Femur (tissue), 1 donor: ENCODE results near the gene FUT4.
A peak's percentile ranks its signal among the peaks of the same experiment; 100 is the strongest.
"Not testable (repeated sequence)": the region's sequence is repeated elsewhere in the genome, so short reads cannot be mapped to it uniquely, and the experiment has no call there.

Experiments used
- DNase-seq: peaks from one replicate; pipeline ENCODE4 v3.0.0-alpha.2; 2017

The FUT4 gene, protein sequence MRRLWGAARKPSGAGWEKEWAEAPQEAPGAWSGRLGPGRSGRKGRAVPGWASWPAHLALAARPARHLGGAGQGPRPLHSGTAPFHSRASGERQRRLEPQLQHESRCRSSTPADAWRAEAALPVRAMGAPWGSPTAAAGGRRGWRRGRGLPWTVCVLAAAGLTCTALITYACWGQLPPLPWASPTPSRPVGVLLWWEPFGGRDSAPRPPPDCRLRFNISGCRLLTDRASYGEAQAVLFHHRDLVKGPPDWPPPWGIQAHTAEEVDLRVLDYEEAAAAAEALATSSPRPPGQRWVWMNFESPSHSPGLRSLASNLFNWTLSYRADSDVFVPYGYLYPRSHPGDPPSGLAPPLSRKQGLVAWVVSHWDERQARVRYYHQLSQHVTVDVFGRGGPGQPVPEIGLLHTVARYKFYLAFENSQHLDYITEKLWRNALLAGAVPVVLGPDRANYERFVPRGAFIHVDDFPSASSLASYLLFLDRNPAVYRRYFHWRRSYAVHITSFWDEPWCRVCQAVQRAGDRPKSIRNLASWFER

DNA sequence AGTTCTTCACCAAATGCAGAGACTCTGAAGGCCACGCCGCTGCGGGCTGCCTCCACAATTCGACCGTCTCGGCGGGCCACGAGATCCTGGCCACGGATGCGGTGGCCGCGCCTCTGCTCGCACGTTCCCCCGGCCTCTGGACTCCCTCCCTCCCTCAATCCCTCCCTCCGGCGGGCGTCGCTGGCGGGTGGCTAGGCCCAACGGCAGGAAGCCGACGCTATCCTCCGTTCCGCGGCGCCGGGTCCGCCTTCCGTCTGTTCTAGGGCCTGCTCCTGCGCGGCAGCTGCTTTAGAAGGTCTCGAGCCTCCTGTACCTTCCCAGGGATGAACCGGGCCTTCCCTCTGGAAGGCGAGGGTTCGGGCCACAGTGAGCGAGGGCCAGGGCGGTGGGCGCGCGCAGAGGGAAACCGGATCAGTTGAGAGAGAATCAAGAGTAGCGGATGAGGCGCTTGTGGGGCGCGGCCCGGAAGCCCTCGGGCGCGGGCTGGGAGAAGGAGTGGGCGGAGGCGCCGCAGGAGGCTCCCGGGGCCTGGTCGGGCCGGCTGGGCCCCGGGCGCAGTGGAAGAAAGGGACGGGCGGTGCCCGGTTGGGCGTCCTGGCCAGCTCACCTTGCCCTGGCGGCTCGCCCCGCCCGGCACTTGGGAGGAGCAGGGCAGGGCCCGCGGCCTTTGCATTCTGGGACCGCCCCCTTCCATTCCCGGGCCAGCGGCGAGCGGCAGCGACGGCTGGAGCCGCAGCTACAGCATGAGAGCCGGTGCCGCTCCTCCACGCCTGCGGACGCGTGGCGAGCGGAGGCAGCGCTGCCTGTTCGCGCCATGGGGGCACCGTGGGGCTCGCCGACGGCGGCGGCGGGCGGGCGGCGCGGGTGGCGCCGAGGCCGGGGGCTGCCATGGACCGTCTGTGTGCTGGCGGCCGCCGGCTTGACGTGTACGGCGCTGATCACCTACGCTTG, at the start of gene FUT4:
Gene FUT4, plus strand, starts transcription at position 227 of the 951 bp plus-strand sequence. Its CDS starts 213 bp downstream, at position 440.
- peak; percentile 92 for DNase-seq

DNA sequence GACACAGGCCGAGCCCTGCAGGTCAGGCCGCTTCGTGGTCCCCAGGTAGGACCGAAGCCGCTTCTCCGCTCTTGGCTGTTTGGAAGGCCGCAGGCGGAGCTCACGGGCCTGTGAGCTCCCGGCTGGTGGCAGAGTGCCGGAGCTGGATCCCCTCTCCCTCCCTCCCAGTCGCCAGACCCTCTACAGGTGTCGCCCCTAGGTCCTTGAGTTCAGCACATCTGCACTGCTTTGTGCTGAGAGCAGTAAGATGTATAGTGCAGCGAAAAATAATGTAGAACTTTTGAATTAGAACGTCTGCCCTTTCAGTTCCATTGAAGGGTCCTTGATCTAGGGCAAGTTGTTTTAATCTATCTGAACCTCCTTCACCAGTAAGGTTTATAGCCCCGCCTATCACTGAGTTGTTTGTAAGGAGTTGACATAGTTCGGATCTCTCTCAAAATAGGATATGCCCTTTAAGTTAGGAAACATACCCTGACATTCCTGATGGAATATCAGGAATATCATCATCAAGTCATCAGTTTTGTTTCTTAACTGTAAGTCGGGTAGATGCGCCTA, 49.5 kb upstream of the FUT4 start:
- no peak for DNase-seq

DNA sequence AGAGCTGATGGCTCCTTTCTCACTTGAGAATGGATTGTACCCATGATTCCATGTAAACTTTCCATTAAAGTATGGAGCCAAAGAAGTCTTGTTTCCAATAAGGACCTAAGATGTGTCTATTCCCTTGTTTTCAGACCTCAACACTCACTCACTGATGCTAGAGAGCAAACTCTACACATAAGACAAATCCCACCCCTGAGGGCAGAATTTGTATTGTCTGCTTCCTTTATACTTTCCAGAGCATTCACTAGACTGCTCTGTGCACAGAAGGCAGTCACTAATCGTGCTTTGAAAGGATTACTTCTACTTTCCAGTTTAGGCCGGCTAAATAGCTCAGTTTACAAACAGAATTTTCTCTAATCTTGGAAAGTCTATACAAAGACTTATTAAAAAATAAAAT, 43.5 kb upstream of the FUT4 start:
- no peak for DNase-seq

DNA sequence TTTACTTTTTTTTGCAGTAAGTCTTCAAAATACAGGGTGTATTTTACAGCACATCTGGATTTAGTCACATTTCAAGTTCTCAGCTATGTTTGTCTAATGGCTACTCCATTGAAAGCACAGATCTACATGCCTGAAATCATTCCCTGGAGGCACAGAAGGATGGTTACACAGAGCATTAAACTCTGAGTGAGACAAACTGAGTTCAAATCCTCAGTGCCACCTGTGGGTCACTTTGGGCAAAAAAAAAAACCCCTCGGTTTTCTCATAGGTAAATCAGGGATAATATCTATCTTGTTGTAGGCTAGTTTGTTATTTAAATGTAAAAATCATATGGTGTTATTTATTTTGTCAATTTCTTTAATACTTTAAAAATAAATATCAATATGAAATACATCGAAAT, 42.2 kb upstream of the FUT4 start:
- DNase-seq: no peak

DNA sequence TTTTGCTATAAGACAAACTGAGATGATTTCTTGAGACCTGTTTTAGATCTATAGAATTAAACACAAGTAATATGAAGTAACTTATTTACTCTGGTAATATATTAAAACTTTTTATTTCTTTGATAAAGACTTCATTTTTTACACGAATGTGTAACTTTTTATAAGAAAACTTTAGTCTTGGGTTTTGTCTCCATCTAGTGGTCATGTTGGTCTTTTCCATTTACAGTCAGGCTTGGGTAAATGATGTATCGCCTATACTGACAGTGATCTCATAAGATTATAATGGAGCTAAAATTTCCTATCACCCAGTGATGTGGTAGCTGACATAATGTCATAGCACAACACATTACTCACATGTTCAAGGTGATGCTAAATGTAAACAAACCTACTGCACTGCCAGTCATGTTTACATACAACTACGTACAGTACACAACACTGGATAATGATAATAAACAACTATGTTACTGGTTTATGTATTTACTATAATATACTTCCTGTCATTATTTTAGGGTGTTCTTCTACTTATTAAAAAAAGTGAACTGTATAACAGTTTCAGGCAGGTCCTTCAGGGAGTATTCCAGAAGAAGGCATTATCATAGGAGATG, 38.9 kb upstream of the FUT4 start:
- DNase-seq: no peak

DNA sequence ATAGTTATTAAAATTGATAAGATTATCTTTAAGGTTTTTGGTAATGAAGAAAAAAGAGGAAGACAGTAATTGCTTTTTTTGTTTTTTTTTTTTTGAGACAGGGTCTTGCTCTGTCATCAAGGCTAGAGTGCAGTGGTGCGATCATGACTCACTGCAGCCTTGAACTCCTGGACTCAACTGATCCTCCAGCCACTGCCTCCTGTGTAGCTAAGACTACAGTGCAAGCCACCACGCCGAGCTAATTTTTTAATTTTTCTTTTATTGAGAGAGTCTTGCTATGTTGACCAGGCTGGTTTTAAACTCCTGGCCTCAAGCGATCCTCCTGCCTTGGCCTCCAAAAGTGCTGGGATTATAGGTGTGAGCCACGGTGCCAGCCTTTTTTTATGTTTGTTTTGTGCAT, 37.2 kb upstream of the FUT4 start:
- not testable (repeated sequence) for DNase-seq

DNA sequence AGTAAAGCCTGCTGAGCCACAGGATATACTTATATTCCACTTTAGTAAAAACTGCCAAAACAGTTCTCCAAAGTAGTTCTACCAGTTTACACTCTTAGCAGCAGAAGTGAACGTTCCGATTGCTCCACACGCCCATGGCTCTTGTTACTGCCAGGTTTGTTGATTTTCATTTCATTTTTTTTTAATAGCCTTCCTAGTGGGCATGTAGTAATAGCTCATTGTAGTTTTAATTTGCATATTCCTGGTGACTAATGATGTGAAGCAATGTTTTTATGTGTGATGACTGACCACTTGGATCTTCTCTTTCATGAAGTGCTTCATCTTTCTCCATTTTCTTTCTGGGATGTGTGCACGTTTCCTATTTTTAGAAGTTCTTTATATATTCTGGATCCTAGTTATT, 36.2 kb upstream of the FUT4 start:
- no peak for DNase-seq

DNA sequence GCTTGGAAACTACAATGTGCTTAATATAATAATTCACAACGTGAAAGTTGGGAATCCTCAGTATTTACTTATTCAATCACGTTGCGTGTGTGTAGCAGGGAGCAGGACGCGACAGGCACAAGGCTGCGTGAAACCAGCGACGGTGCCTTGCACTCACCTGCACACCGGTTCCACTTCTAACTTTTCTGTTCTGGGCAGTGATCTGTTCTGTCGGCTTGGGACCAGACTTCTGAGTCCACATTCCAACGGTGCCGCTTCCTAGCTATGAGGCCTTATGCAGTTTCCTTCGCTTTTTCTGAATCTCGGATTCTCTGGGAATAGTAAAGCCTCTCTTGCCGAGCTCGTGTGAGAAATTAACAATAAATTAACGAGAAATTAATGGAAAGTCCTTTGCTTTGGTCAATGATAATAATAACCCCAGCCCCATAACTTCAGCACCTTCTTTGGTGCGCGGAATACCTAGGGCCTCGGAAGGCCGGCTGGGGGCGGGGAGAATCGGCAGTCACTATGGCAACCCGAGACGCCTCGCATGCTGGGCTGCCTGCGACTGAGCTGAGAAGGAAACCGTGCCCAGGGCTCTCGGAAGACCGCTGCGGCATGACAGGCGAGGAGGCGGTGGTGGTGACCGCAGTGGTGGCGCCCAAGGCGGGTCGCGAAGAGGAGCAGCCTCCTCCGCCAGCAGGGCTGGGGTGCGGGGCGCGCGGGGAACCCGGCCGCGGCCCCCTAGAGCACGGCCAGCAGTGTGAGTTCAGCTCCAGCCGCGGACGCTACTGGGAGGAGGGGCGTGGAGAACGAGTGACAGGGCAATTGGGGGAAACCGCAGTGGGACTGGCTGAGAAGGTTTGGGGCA, 31.6 kb upstream of the FUT4 start, which contains the start of gene C11orf97:
Gene C11orf97, plus strand, starts transcription at position 530 of the 850 bp plus-strand sequence. Its CDS starts 68 bp downstream, at position 598.
- peak; percentile 66 for DNase-seq

DNA sequence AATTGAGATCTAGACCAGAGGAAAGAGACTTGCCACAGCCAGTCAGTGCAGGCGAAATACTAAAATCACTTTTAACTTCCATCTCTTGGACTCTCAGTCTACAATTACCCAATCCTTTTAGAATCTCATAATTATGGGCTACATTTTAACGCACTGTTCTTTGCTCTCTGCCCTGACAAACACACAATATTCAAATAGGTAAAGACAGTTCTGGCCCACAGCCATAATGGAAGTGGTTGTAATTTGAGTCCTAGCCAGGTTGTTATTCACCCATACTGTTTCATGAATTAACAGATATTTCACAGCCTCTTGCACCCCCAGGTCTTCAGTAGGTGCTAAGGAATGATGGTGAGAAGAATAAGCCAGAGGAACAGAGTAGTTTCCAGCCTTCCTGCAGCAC, 30.6 kb upstream of the FUT4 start:
- DNase-seq: no peak

DNA sequence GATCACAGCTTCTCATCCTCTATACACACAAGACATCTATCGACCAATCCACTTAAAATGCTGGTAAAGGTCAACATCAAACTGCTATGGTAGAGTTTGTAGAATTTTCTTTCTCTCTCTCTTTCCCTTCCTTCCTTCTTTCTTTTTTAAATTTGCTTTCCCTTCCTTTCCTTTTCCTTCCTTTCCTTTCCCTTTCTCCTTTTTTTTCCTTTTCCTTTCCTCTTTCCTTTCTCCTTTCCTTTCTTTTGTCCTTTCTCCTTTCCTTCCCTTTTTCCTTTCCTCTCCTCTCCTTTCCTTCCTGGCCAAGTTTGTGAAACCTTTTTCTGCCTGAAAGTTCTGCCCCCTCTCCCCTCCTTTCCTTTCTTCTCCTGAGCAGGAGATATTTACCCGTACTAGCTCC, 28.3 kb upstream of the FUT4 start:
- DNase-seq: no peak

DNA sequence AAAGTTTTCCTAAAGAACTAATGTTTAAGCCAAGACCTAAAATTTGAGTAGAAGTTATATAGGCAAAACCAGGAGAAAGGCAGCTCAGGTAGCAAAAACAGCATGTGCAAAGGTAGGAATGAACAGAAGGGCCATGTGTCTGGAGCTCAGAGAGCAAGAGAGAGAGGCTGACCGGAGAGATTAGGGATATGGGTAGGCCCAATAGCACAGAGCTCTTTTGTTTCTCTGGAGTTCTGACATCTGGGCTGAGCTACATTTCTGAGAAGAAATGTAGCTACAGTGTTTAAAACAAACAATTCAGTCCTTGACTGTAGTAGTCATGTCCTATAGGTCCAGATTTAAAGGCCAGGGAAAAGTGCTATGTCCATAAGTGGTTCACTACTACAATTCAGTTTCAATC, 27.0 kb upstream of the FUT4 start:
- no peak for DNase-seq

DNA sequence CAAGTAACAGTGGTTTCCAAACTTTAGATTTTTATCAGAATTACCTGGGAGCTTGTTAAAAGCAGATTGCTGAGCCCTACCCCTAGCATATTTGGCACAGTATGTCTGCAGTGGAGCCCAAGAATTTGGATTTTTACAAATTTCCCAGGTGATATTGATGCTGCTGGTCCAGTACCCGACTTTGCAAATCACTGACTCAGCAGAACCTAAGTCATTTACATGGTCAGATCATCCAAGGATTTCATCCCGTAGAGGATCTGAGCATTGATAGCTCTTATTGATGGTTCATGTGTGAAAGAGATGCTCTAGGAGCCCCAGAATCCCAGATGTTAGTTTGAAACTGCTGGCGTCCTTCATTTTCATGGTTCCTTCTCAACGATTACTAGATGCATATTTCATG, 25.4 kb upstream of the FUT4 start:
- no peak for DNase-seq

DNA sequence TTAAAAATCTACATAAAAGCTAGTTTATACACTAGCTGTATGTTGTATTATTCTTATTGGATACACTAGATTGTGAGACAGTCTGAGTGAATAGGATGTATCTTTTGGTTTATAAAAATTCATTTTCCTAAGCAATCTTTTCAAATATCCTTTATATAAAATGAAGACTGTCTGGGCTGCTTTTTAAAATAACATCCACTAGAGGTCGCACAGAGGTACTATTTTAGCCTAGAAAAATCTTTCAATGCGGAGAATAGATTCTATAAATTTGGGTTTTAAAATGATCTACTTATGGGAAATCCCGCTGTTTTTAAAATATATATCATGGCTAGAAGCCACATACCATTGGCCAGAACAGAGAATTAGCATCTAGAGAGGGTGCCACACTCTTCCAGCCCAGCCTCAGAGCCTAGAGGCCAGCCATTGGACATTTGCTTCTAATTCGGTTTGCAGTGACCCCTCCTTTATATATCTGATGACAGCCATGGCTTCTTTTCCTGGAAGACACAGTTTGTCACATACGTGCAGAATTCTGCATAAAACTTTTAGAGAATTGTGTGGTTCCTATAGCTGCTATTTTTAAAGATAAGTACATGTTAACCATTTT, 24.1 kb upstream of the FUT4 start:
- DNase-seq: no peak

DNA sequence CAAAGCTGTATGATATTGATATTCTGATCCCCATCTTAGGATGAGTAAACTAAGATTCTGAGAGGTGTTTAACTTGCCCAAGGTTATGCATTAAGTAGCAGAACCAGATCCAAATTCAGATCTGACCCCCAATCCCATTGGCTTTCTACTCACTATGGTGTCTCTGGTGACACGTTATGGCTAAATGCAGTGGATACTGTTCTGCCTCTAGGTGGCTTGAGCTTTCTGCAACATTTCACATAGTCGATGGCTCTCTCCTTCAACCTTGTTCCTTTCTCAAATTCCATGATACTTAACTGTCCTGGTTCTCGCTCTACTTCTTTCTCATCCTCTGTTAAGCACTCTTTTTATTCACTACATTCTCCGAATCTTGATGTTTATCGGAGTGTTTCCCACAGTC, 22.0 kb upstream of the FUT4 start:
- DNase-seq: no peak

DNA sequence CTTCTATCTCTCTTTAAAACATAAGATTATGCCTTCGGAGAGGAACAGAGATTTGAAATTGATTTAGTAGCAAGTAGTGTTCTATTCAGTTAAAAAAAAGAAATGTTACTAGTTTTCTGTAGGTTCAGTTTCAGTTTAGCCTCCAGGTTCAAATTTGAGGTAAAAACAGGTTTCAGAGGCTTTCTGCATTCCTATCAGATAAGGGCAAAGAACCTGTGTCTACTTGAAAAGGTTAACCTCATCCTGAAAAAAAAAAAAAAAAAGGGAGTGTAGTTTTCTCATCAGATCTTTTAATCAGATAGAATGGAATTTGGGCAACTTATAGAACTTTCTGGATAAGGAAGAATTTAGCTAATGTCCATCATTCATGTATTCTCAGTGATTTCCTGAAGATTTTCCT, 19.4 kb upstream of the FUT4 start:
- DNase-seq: no peak

DNA sequence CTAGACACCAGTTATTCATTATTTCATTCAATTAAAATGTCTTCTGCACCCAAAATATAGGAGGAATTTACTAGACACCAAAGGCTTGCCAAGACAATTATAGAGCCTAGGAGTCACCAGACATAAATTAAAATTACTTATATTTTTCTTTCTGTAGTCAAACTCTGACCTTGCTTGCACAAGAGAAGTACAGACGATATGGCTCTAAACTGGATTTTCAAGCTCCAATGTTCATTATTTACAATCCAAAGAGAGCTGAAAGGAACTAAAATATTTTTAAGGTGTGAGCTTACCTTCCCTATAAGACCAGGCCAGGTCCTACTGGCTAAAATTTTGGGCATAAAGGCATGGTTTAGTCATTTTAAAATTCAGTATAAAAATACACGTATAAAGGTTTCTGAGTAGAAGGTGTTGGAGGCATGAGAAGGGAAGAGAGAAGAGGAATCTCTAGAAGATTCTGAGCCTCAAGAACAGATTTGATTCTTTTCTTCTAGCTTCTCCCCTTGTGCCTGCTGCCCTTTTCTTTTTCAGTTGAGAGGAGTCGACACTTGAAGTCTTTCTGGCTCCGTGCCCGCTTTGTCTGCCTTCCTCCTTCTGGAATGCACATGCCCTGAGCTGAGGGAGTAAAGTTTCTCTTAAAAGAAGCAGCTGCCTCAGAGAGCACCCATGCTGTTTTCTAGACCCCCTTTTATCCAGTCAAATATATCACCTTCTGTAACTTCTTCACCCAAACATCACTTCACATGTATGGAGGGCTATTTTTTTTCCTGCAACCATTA, 18.0 kb upstream of the FUT4 start:
- peak; percentile 69 for DNase-seq

DNA sequence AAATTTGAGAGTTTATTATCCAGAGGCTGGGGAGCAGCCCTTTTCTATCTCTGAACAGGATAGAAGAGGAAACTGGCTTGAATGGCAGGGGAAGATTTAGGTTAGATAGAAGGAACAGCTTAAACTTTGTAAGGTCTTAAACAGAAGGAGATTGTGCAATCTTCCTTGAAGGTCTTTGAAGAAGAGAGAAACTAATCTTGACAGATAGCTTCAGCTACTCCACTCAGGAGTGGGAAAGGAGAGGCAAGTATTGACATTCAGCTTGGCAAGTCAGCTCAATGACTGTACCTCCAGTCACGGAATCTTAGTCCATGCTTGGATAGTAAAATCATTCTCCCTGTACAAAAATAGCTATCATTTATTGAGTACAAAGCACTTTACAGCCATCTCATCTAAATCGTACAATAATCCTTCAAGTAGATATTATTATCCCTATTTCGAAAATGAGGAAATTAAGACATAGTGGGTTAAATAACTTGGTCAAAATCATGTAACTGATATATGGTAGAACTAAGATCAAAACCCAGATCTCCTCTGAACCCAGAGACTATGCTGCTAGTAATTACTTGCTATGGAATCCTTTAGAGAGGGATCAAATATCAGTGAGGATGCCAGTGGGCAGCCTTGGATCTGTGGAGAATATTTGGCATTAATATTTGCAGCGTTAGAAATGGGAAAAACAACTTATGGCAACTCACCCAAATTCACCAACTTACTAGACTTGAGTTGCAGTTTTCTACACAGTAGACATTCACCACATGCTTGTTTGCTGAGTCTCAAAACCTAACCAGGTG, 16.9 kb upstream of the FUT4 start:
- DNase-seq: no peak

DNA sequence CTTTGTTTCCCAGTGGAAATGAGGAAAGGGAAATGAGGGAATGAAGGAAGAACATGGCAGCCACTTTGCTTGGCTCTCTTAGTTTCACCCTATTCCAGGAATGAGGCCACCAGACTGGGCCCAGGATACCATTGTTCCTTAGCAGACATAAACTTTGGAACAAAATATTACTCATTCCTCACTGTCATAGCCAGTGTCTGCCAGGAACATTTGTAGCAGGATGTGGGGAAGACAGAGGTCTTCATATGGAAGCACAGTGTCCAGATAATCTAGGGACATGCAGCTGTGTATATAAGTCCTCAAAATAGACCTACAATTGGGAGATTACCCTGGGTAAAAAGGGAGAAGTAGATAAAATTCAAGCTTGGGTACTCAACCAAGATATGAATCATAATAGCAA, 15.2 kb upstream of the FUT4 start:
- no peak for DNase-seq

DNA sequence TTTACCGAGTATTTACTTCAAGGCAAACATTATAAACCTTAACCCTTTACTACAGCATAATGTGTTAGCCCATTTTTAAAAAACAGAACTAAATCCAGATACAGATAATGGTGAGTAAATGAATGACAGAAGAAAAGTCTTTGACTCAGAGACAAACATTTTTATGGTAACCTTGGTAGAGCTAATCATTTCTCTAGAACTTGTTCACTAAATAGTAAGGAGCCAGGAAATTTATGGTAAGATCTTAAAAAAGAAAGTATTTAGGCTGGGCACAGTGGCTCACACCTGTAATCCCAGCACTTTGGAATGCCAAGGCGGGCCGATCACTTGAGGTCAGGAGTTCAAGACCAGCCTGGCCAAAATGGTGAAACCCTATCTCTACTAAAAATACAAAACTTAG, 11.5 kb upstream of the FUT4 start:
- DNase-seq: no peak

DNA sequence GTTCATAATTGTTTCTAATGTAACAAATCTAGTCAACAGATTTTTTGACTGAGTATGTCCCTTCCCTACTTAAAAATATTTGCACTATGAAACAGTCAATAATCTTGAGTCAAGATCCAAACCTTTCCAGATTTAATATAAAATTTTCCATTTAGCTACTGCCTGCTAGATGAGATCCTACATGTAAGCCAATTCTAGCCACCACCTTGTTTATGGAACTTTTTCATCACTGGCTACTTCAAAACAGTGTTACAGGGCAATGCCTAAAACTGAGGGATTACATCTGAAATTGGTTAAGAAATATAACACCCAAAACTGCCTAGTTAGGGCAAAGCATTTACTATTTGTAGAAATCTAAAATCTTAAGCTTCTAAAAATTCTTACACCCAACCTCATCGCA, 10.5 kb upstream of the FUT4 start:
- no peak for DNase-seq
